ENCODE data around the gene SMAD2.

Gene SMAD2

GRCh38 chr18:47817017-47817794, 113.3 kb downstream of the SMAD2 start:
- H3K79me2 ChIP-seq, result no peaks in the 10 kb centered on the region
- no peaks in the 10 kb centered on the region for H3K27me3 ChIP-seq (ENCODE audit: control insufficient read depth, insufficient read depth, low read length)
- no peaks in the 10 kb centered on the region for H3K9me3 ChIP-seq (ENCODE audit: control insufficient read depth, low read length)
- no peak overlapping the region for H3K4me3 ChIP-seq (ENCODE audit: low read depth, low read length)
- H2AFZ ChIP-seq, result no peak overlapping the region
- H3K36me3 ChIP-seq (ENCODE audit: control insufficient read depth, insufficient read depth, low read length), result no peaks in the 10 kb centered on the region
- no peak overlapping the region for H3K27ac ChIP-seq
- H3K9ac ChIP-seq, result no peak overlapping the region
- H3K4me2 ChIP-seq (ENCODE audit: low read length), result no peak overlapping the region
- H3K4me1 ChIP-seq, result peaks cover 5% of the 10 kb centered on the region
- TF ChIP-seq CTCF (IDR thresholded peaks at IDR 0.05), result no peak

GRCh38 chr18:47815486-47816270, 114.8 kb downstream of the SMAD2 start:
- Histone ChIP-seq H3K27ac (no peak overlapping the region), H3K4me1 (peaks cover 5% of the 10 kb centered on the region), H3K79me2 (no peaks in the 10 kb centered on the region), H3K4me3 (ENCODE audit: low read depth, low read length) (no peak overlapping the region), H3K27me3 (ENCODE audit: control insufficient read depth, insufficient read depth, low read length) (no peaks in the 10 kb centered on the region), H3K4me2 (ENCODE audit: low read length) (no peak overlapping the region), H3K36me3 (ENCODE audit: control insufficient read depth, insufficient read depth, low read length) (no peaks in the 10 kb centered on the region), H3K9ac (no peak overlapping the region), H3K9me3 (ENCODE audit: control insufficient read depth, low read length) (no peaks in the 10 kb centered on the region), H2AFZ (no peak overlapping the region)
- TF ChIP-seq CTCF (IDR thresholded peaks at IDR 0.05), result no peak

GRCh38 chr18:47809420-47809819, 121.0 kb downstream of the SMAD2 start:
- no peaks in the 10 kb centered on the region for H3K79me2 ChIP-seq
- H3K9me3 ChIP-seq (ENCODE audit: control insufficient read depth, low read length), result peaks cover 5% of the 10 kb centered on the region
- TF ChIP-seq CTCF (IDR thresholded peaks at IDR 0.05), result no peak
- no peak overlapping the region for H3K4me2 ChIP-seq (ENCODE audit: low read length)
- no peak overlapping the region for H3K9ac ChIP-seq
- no peaks in the 10 kb centered on the region for H3K27me3 ChIP-seq (ENCODE audit: control insufficient read depth, insufficient read depth, low read length)
- no peaks in the 10 kb centered on the region for H3K4me1 ChIP-seq
- H3K27ac ChIP-seq, result no peak overlapping the region
- H2AFZ ChIP-seq, result no peak overlapping the region
- H3K4me3 ChIP-seq (ENCODE audit: low read depth, low read length), result no peak overlapping the region
- no peaks in the 10 kb centered on the region for H3K36me3 ChIP-seq (ENCODE audit: control insufficient read depth, insufficient read depth, low read length)

GRCh38 chr18:47802802-47803201, 127.7 kb downstream of the SMAD2 start:
- Histone ChIP-seq H3K9me3 (ENCODE audit: control insufficient read depth, low read length) (peaks cover 5% of the 10 kb centered on the region), H3K36me3 (ENCODE audit: control insufficient read depth, insufficient read depth, low read length) (no peaks in the 10 kb centered on the region), H3K27ac (no peak overlapping the region), H3K27me3 (ENCODE audit: control insufficient read depth, insufficient read depth, low read length) (no peaks in the 10 kb centered on the region), H3K9ac (no peak overlapping the region), H2AFZ (no peak overlapping the region), H3K4me2 (ENCODE audit: low read length) (no peak overlapping the region), H3K4me1 (no peaks in the 10 kb centered on the region), H3K4me3 (ENCODE audit: low read depth, low read length) (no peak overlapping the region), H3K79me2 (no peaks in the 10 kb centered on the region)
- TF ChIP-seq CTCF (IDR thresholded peaks at IDR 0.05), result no peak
